NT2/D1 (cell line): ENCODE results near the gene MGLL.

ENCODE experiments used
- DNase-seq: peaks from one replicate; pipeline ENCODE4 v3.0.0-alpha.2; 2011; ENCODE audit warnings: low read depth, low spot score
- H3K27me3 ChIP-seq: 2 replicates; pipeline ENCODE4 v1.6.0; 2011; ENCODE audit warnings: mild to moderate bottlenecking; ENCODE audit not compliant: insufficient read length, insufficient read depth
- H3K36me3 ChIP-seq: 2 replicates; pipeline ENCODE4 v1.6.1; 2011; ENCODE audit warnings: mild to moderate bottlenecking, low read length, mixed read lengths; ENCODE audit not compliant: insufficient read depth, insufficient read length
- H3K4me1 ChIP-seq: 2 replicates; pipeline ENCODE4 v1.5.1; 2011; ENCODE audit not compliant: insufficient read depth, insufficient read length
- H3K4me3 ChIP-seq: 2 replicates; pipeline ENCODE4 v1.5.1; 2011; ENCODE audit warnings: low read depth; ENCODE audit not compliant: insufficient read length
- H3K9ac ChIP-seq: 2 replicates; pipeline ENCODE4 v1.6.0; 2011; ENCODE audit warnings: low read depth; ENCODE audit not compliant: insufficient read length
- H3K9me3 ChIP-seq: 2 replicates; pipeline ENCODE4 v1.5.1; 2011; ENCODE audit warnings: mild to moderate bottlenecking, low read length; ENCODE audit not compliant: insufficient read depth
- SUZ12 ChIP-seq: IDR thresholded peaks from 2 replicates; pipeline ENCODE4 v1.6.1; 2011; ENCODE audit not compliant: insufficient read length, insufficient read depth; ENCODE audit errors: extremely low read depth
- YY1 ChIP-seq: IDR thresholded peaks from 2 replicates; pipeline ENCODE4 v1.6.1; 2011; ENCODE audit not compliant: insufficient read length, insufficient read depth
- ZNF274 ChIP-seq: IDR thresholded peaks from 2 replicates; pipeline ENCODE4 v1.6.1; 2011; ENCODE audit warnings: mild to moderate bottlenecking, low read depth, low read length

MGLL gene

DNA sequence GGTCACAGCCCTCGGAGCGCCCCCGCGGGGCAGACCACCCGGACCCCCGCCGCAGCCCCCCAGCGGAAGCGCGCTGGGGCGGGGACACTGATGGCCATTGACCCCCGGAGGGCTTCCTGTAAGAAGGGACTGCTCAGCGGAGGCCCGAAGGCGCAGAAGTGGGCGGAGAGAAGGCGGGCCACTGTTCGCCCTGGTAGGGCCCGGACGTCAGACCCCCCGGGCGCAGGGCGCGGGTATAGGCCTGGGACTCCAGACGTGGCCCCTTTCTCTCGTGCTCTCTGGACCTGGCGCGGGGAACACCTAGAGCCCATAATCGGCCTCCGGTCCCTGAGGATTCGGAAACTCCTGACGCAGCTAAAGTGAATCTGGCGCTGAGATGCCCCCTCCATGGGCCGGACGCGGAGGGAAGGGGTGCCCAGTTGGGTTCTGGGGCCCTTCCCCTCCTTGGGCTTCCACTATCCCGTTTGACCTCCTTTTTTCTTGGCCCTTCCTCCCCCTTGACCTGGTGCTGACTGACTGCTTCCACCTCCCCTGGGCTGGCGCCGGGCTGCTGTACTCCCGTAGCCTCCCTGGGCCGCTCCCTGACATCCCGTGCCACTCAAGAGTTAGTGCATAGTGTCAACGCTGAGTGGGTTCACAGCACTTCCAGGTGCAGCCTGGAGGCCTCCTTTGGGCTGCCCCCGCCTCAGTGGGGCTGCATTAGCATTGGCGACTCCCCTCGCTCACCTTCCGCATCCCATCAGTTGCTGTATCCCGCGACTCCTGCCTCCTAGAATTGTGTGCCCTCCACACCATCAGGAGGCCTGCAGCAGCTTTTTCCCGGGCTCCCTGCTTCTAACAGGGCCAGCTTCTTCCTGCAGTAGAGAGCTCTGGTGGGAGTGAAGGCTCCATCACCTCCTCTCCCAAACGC, 148.9 kb downstream of the MGLL start:
- Histone ChIP-seq H3K27me3 (peaks cover 29% of the 10 kb centered on the region), H3K4me1 (peaks cover 19% of the 10 kb centered on the region)
- DNase-seq, result no peak

GRCh38 chr3:127672429-127673190, 149.7 kb downstream of the MGLL start, which contains the start of gene ABTB1:
TSS of gene ABTB1 (plus strand) at chr3:127672952. CDS start at chr3:127673026, 74 bp downstream.
- TF ChIP-seq SUZ12 (no peak), YY1 (no peak)
- Histone ChIP-seq H3K36me3 (no peaks in the 10 kb centered on the region), H3K4me3 (peak within 1 kb of the TSS; percentile 89), H3K9me3 (no peaks in the 10 kb centered on the region), H3K4me1 (peaks cover 19% of the 10 kb centered on the region), H3K27me3 (peaks cover 29% of the 10 kb centered on the region), H3K9ac (peak within 1 kb of the TSS; percentile 90)
- peak; percentile 68 for DNase-seq

More for the DNA sequence above, 148.9 kb downstream of the MGLL start:
- H3K36me3 ChIP-seq, result no peaks in the 10 kb centered on the region
- no peak for TF ChIP-seq YY1
- H3K4me3 ChIP-seq, result peak overlapping the region; percentile 89
- no peaks in the 10 kb centered on the region for H3K9me3 ChIP-seq
- H3K9ac ChIP-seq, result peak overlapping the region; percentile 86

- Histone ChIP-seq H3K36me3 (no peaks in the 10 kb centered on the region), H3K4me1 (peaks cover 19% of the 10 kb centered on the region), H3K9me3 (no peaks in the 10 kb centered on the region), H3K27me3 (peaks cover 29% of the 10 kb centered on the region), H3K9ac (peak overlapping the region; percentile 90), H3K4me3 (peak overlapping the region; percentile 66)
- TF ChIP-seq ZNF274 (no peak), SUZ12 (no peak)
- DNase-seq, result no peak
Measured at GRCh38 chr3:127671523-127672428, 150.5 kb downstream of the MGLL start.

DNA sequence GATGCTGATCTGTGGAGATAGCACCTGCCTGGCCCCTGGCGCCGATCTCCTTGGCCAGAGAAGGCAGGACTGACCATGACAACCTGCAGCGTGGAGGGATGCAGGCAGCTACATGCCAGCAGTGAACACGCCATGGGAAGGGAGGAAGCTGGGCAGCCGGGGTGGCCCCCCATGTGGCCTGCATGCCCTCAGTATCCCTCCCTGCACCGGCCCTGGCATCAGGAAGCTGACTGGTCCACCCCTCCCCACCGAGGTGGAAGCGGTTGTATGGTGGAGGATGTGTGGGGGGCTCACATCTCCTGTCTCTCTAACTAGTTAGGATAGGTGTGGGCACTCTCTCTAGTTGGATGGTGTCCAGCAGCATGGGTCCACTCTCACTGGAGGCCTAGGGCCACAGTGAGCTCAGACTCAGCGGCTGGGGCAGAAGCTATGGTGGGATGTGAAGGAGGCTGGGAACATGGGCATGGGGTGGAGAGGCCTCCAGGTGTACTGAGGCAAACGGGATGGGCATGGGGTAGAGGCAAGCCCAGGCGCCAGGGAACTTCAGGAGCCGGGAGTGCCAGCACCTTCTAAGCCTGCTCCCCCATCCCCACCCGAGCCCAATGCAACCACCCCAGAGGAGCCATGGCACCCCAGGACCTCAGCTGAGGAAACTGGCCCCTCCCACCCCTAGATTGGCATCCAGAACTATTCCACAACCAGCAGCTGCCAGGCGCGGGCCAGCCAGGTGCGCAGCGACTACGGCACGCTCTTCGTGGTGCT, 151.4 kb downstream of the MGLL start:
- H3K4me3 ChIP-seq, result no peak overlapping the region
- H3K9ac ChIP-seq, result no peak overlapping the region
- TF ChIP-seq YY1, result no peak
- no peak for TF ChIP-seq ZNF274
- no peak for TF ChIP-seq SUZ12

DNA sequence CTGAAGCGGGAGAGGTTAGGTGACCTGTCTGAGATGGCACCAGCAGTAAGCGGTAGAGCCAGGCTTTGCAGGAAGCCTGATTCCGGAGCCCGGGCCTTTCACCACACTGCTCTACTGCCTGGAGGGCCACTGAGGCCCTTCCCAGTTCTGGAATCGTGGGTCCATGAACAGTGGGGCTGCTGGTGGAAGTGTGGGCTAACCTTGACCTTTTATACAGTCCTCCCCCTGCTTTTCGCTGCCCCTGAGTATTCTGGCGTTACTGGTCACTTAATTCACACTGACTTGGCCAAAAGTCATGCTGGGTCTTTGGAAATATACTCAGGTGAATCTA, 152.1 kb downstream of the MGLL start:
- Histone ChIP-seq H3K9ac (no peak overlapping the region), H3K36me3 (no peaks in the 10 kb centered on the region), H3K9me3 (no peaks in the 10 kb centered on the region), H3K4me3 (no peak overlapping the region), H3K27me3 (peaks cover 29% of the 10 kb centered on the region), H3K4me1 (peaks cover 15% of the 10 kb centered on the region)
- TF ChIP-seq SUZ12 (no peak), ZNF274 (no peak), YY1 (no peak)
- DNase-seq, result no peak

More for the DNA sequence above, 151.4 kb downstream of the MGLL start:
- no peak for DNase-seq
- no peaks in the 10 kb centered on the region for H3K9me3 ChIP-seq
- peaks cover 16% of the 10 kb centered on the region for H3K4me1 ChIP-seq
- peaks cover 29% of the 10 kb centered on the region for H3K27me3 ChIP-seq
- no peaks in the 10 kb centered on the region for H3K36me3 ChIP-seq

DNA sequence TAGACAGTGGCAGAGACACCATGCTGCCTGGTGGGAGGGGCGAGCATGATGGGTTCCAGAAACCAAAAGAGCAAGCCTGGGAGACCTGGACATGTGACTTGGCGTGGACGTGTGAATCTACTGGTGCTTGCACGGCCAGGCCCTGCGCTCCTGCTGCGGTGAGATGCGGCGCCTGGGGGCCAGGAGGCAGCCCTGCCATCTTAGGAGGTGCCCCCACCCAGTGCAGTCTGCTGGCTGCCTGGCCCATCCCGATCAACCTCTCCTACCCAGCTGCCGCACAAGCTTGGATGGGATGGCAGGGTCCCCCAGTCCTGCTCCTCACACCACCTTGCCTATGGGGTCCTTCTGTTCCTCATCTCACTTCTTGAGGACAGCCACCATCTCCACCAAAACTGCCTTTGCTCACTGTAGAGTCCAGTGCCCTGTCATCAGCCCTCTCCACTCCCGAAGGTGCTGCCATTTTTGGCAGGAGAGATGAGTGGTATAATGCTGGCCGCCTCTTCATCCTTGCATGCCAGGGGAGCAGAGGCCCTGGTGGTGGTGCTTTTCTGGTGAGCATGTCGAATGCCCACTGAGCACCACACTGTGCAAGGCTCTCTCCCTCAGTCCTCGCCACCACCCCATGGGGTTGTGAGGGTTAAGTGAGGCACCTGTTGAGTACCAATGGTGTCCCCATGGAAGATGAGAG, 152.6 kb downstream of the MGLL start:
- Histone ChIP-seq H3K9me3 (no peaks in the 10 kb centered on the region), H3K27me3 (peaks cover 24% of the 10 kb centered on the region), H3K4me1 (peaks cover 15% of the 10 kb centered on the region), H3K36me3 (no peaks in the 10 kb centered on the region), H3K4me3 (no peak overlapping the region), H3K9ac (no peak overlapping the region)
- no peak for TF ChIP-seq SUZ12
- no peak for TF ChIP-seq ZNF274
- TF ChIP-seq YY1, result no peak
- DNase-seq, result no peak
